Measurements from ENCODE around the gene ATP10A. TPM values are rescaled to one million over a fixed set of nuclear protein-coding genes. Genes with fewer than 3 reads are reported as not detected.

ATP10A gene
- total RNA-seq, 4 donors from 2014 or later: 14.1 to 44.3 (median 23.1) TPM

DNA sequence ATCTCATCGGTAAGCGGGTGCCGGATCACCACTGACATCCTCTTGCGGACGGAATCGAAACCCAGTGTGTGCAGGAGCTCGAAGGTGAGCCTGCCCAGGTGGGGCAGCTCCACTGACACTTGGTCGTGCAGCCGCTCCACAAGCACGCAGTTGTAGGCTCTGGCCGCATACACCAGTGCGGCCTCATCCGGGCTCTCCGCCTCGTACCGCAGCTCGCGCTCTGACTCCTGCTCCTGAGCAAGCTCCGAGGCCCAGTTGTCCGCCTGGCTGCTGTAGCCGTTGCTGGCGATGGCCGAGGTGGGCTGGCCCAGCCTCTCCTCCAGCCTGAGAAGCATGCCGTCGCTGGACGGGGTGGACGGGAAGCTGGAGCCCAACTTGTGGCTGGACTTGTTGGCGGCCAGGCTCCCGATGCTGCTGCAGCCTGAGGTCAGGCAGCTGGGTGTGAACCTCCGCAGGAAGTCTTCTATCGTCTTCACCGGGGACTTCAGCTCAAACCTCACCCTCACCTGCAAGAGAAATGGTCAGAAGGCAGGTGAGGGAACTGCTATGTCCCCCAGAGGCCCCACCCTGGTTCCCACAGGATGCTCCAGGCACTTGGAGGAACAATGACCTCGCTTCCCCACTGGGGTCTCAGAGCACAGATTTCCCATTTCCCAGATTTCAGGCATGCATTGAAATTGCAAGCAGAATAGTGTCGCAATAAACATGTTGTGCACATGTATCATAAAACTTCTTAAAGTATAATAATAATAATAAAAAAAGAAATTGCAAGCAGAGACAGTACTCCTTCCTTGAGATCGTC lies 149.2 kb downstream of the ATP10A start:
- TF ChIP-seq, protein P1, sequence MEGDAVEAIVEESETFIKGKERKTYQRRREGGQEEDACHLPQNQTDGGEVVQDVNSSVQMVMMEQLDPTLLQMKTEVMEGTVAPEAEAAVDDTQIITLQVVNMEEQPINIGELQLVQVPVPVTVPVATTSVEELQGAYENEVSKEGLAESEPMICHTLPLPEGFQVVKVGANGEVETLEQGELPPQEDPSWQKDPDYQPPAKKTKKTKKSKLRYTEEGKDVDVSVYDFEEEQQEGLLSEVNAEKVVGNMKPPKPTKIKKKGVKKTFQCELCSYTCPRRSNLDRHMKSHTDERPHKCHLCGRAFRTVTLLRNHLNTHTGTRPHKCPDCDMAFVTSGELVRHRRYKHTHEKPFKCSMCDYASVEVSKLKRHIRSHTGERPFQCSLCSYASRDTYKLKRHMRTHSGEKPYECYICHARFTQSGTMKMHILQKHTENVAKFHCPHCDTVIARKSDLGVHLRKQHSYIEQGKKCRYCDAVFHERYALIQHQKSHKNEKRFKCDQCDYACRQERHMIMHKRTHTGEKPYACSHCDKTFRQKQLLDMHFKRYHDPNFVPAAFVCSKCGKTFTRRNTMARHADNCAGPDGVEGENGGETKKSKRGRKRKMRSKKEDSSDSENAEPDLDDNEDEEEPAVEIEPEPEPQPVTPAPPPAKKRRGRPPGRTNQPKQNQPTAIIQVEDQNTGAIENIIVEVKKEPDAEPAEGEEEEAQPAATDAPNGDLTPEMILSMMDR (IDR thresholded peaks at IDR 0.05; ENCODE audit: low read depth): no peak

DNA sequence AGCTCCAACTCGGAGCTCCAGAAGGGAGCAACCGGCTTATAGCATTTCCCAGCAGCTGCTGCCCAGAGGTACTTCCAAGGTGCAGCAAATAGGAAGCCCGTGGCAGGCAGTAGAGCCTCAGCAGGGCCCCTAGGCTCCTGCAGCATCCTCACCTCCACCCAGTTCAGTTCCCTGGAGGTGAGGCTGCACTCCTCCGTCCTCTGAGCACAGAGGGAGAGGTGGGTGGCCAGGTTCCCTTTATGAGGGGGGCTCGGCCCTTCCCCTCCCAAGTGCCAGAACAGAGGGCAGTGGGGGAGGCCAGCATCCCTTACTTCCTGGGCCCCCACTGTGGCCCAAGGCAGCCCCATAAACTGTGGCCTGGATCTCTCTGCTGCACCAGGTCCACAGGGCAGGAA lies 150.2 kb downstream of the ATP10A start:
- TF ChIP-seq, protein P1 (IDR thresholded peaks at IDR 0.05; ENCODE audit: low read depth): no peak

DNA sequence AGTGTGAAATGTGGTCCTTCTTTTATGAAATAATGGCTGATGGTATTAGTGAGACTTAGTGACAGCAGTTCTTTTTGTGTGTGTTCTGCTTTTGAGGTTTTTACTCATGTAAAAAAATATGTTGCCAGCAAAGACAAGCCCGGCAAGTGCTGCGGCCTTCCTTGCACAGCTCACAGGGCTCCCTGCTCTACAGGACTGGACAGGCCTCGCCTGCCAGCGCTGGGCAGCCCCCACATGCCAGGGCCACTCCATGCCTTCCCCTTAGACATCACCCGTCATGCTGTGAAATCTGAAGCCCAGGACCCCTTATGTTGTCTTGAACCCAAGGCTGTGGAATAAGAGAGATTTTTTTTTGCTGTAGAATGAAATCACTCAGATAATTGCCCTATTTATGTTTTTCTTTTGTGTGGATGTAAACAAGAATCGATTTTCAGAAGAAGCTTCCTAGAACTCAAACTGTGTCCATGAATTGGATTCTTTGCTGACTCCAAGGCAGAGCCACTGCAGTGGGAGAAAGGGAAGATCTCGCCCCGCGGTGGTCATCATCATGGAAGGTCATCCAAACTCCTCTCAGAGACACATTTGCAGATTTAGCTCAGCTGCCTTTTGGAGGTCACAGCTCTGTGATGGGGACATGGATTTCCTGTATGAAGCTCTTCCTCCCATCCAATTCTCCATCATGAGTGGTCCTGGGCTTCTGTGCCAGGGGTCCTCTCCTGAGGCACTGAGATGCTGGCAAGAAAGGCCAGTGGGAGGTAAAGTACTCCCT lies 150.8 kb downstream of the ATP10A start:
- TF ChIP-seq, protein P1 (IDR thresholded peaks at IDR 0.05; ENCODE audit: low read depth): no peak

DNA sequence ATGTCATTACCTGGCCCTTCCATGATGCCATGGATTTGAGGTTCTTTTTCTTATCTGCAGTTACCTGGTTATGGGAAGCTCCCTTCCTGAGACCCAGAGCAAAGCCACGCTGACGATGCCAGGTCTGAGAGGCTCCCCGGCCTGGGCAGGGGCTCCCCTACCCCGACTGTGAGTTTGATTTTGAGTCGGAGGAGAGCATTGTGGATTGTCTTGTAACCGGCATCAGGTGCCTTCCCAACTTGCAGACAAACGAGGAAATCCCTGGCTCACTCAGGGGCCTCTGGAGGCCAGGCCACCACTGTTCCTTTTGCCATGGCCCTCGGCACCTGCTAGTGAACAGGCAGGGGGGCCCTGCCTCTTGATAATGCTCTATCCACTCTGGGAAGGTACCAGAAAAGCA lies 151.4 kb downstream of the ATP10A start:
- TF ChIP-seq, protein P1 (IDR thresholded peaks at IDR 0.05; ENCODE audit: low read depth): no peak

DNA sequence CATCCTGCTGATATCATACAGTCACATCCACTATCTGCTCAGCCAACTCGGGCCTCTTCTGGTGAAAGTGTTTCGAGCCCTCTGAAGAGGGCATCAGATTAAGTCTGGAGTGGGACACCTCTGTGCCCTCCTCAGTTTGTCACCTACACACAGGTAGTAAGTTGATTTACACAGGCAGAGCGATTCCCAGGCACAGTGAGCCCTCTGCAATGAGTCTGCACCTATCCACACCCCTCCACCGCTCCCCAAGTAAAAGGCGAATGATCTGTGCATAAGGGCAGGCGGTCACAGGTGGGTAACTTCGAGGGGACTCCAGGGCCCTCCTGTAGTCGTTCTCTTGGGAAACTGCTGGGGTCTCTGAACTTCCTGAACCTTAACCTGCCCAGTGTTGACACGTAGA lies 152.0 kb downstream of the ATP10A start:
- TF ChIP-seq, protein P1 (IDR thresholded peaks at IDR 0.05; ENCODE audit: low read depth): no peak

DNA sequence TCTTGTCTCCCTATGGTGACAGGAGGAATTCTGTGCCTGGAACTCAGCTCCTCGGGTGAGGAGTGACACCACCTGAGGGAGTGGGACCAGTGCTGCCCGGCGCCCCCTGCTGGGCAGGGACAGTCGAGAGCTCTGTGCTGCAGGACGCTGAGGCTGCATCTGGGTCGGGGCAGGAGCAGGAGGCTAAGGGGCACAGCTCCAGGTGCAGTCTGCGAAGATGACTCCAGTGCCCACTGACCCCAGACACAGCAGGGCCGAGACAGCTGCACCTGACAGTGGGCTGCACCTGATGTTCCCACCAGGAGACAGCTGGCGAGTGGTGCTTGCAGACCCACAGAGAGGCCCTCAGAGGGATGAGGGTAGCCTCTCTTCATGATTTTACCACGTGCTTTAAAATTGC lies 152.9 kb downstream of the ATP10A start:
- TF ChIP-seq, protein P1 (IDR thresholded peaks at IDR 0.05; ENCODE audit: low read depth): no peak

DNA sequence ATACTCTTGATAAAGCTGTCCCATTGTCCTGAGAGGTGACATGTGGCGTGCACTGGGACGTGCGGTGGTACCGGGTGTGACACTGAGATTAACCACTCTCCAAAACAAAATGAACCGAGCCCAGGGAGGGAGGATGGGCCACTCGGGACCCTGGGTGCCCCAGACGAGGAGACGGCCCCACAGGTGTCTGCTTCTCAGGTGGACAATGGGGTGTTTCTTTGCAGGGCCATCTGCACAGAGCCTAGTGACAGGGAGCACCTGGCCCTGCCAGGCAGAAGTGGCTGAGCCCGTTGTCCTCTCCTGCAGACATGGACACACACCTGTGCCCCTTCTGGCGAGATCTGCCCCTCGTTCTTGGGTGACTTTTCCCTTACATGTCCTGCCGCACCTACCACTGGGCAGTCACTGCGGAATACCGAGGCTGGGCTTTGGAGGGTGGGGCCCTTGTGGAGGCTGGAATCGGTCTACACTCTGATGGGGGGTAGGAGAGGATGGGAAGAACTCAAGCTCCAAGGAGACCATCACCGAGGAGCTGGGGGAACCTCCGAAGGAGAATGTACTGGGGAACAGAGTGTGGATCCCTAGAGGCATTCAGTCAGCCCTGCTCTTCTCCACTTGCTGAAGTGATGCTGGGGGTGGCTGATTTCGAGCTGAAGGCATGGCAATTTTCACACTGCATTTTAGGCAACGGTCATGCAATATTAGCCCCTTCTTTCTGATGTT lies 153.5 kb downstream of the ATP10A start:
- TF ChIP-seq, protein P1 (IDR thresholded peaks at IDR 0.05; ENCODE audit: low read depth): no peak
